ENCODE results near the gene BBLN.

DNA sequence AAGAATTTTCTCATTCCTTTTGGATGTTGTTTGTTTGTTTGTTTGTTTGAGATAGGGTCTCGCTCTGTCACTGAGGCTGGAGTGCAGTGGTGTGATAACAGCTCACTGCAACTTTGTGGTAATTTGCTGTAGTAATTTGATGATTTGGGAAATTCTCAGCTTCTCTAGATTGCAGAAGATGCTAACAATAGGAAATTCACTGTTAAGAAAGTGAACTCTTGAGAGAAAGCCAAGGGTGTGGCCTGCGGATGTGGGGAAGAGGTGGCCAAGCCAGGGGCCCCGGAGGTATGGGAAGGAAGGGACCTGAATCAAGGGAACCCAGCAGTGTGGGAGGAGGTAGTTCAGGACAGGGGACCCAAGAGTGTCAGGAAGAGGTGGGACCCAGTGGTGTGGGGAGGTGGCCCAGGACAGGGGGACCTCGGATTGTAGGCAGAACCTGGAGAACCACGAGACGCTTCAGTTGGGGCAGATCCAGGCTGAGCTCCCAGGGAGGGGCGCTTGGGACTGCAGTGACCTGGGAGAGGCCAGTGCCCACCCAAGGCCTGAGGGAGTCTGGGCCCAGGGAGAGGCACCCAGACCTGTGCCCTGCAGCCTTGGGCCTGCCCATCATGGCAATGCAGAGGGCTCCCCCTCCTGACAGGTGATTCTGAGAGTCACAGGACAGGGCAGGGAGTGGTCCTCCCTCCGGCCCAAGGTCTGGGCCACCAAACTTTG lies 16.4 kb upstream of the BBLN start:
- TF ChIP-seq, protein P1, sequence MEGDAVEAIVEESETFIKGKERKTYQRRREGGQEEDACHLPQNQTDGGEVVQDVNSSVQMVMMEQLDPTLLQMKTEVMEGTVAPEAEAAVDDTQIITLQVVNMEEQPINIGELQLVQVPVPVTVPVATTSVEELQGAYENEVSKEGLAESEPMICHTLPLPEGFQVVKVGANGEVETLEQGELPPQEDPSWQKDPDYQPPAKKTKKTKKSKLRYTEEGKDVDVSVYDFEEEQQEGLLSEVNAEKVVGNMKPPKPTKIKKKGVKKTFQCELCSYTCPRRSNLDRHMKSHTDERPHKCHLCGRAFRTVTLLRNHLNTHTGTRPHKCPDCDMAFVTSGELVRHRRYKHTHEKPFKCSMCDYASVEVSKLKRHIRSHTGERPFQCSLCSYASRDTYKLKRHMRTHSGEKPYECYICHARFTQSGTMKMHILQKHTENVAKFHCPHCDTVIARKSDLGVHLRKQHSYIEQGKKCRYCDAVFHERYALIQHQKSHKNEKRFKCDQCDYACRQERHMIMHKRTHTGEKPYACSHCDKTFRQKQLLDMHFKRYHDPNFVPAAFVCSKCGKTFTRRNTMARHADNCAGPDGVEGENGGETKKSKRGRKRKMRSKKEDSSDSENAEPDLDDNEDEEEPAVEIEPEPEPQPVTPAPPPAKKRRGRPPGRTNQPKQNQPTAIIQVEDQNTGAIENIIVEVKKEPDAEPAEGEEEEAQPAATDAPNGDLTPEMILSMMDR (IDR thresholded peaks at IDR 0.05), result no peak
- no peak for TF ChIP-seq POLR2A (IDR thresholded peaks at IDR 0.05)
- TF ChIP-seq POLR2AphosphoS5 (IDR thresholded peaks at IDR 0.05), result no peak

All from prostate gland (tissue), 2 donors.